ENCODE measurements around the gene KAZALD1.

The KAZALD1 gene

GRCh38 chr10:101112799-101113594 lies 51.2 kb downstream of the KAZALD1 start:
- no peaks in the 10 kb centered on the region for H3K9me3 ChIP-seq (ENCODE audit: control insufficient read depth, low read length)
- no peaks in the 10 kb centered on the region for H3K79me2 ChIP-seq
- H3K4me2 ChIP-seq (ENCODE audit: low read length) = no peak overlapping the region
- no peaks in the 10 kb centered on the region for H3K27me3 ChIP-seq (ENCODE audit: control insufficient read depth, insufficient read depth, low read length)
- H3K27ac ChIP-seq = no peak overlapping the region
- no peak overlapping the region for H3K9ac ChIP-seq
- H3K36me3 ChIP-seq (ENCODE audit: control insufficient read depth, insufficient read depth, low read length) = no peaks in the 10 kb centered on the region
- no peak for TF ChIP-seq CTCF (IDR thresholded peaks at IDR 0.05)
- H3K4me1 ChIP-seq = no peaks in the 10 kb centered on the region
- no peak overlapping the region for H2AFZ ChIP-seq
- H3K4me3 ChIP-seq (ENCODE audit: low read depth, low read length) = no peak overlapping the region

GRCh38 chr10:101113890-101114403 lies 52.2 kb downstream of the KAZALD1 start:
- no peak overlapping the region for H3K27ac ChIP-seq
- no peaks in the 10 kb centered on the region for H3K79me2 ChIP-seq
- no peak overlapping the region for H3K9ac ChIP-seq
- no peaks in the 10 kb centered on the region for H3K36me3 ChIP-seq (ENCODE audit: control insufficient read depth, insufficient read depth, low read length)
- no peak overlapping the region for H3K4me3 ChIP-seq (ENCODE audit: low read depth, low read length)
- H3K9me3 ChIP-seq (ENCODE audit: control insufficient read depth, low read length) = no peaks in the 10 kb centered on the region
- no peaks in the 10 kb centered on the region for H3K27me3 ChIP-seq (ENCODE audit: control insufficient read depth, insufficient read depth, low read length)
- no peak for TF ChIP-seq CTCF (IDR thresholded peaks at IDR 0.05)
- no peak overlapping the region for H3K4me2 ChIP-seq (ENCODE audit: low read length)
- H3K4me1 ChIP-seq = no peaks in the 10 kb centered on the region
- no peak overlapping the region for H2AFZ ChIP-seq

GRCh38 chr10:101114646-101115045 lies 52.9 kb downstream of the KAZALD1 start:
- Histone ChIP-seq H3K9me3 (ENCODE audit: control insufficient read depth, low read length) (no peaks in the 10 kb centered on the region), H3K4me1 (no peaks in the 10 kb centered on the region), H3K4me3 (ENCODE audit: low read depth, low read length) (no peak overlapping the region), H3K27ac (no peak overlapping the region), H3K4me2 (ENCODE audit: low read length) (no peak overlapping the region), H3K27me3 (ENCODE audit: control insufficient read depth, insufficient read depth, low read length) (no peaks in the 10 kb centered on the region), H3K9ac (no peak overlapping the region), H2AFZ (no peak overlapping the region), H3K79me2 (no peaks in the 10 kb centered on the region), H3K36me3 (ENCODE audit: control insufficient read depth, insufficient read depth, low read length) (no peaks in the 10 kb centered on the region)
- no peak for TF ChIP-seq CTCF (IDR thresholded peaks at IDR 0.05)

Measured in parathyroid adenoma (tissue), 2 donors.